MM.1S (cell line): ENCODE data around the gene CEP164.

Experiments
- DNase-seq: peaks from one replicate; pipeline ENCODE4 v3.0.0-alpha.2; 2015
- H2AFZ ChIP-seq: fragments of 300-600 bp; sonication (generic); 2 replicates; pipeline ENCODE4 v1.6.0; 2016; ENCODE audit warnings: antibody characterized with exemption, low read length
- H3F3A ChIP-seq: fragments of 300-600 bp; sonication (generic); 2 replicates; pipeline ENCODE4 v1.6.1; 2016; ENCODE audit warnings: mild to moderate bottlenecking, antibody characterized with exemption, low read length, moderate library complexity, mixed read lengths; ENCODE audit not compliant: insufficient read depth
- H3K27ac ChIP-seq: fragments of 300-600 bp; sonication (generic); 2 replicates; pipeline ENCODE4 v1.5.1; 2016; ENCODE audit warnings: mild to moderate bottlenecking, low read length
- H3K27me3 ChIP-seq: fragments of 300-600 bp; sonication (generic); replicated peaks from 2 replicates; pipeline ENCODE4 v1.6.0; 2016; ENCODE audit warnings: low read length; ENCODE audit not compliant: insufficient read depth
- H3K36me3 ChIP-seq: fragments of 300-600 bp; sonication (generic); replicated peaks from 2 replicates; pipeline ENCODE4 v1.6.1; 2016; ENCODE audit warnings: mild to moderate bottlenecking, low read length, mixed read lengths; ENCODE audit not compliant: insufficient read depth
- H3K4me1 ChIP-seq: fragments of 300-600 bp; sonication (generic); 2 replicates; pipeline ENCODE4 v1.6.1; 2016; ENCODE audit warnings: low read length, mixed read lengths
- H3K4me2 ChIP-seq: fragments of 300-600 bp; sonication (generic); 2 replicates; pipeline ENCODE4 v1.6.0; 2016; ENCODE audit warnings: low read depth, low read length
- H3K4me3 ChIP-seq: fragments of 300-600 bp; sonication (generic); 2 replicates; pipeline ENCODE4 v1.5.1; 2016; ENCODE audit warnings: low read length, mixed read lengths
- H3K79me2 ChIP-seq: fragments of 300-600 bp; sonication (generic); 2 replicates; pipeline ENCODE4 v1.6.1; 2016; ENCODE audit warnings: mixed run types, low read length, mixed read lengths
- H3K9ac ChIP-seq: fragments of 300-600 bp; sonication (generic); 2 replicates; pipeline ENCODE4 v1.6.1; 2016; ENCODE audit warnings: low read length, mixed read lengths
- H3K9me2 ChIP-seq: fragments of 300-600 bp; sonication (generic); replicated peaks from 2 replicates; pipeline ENCODE4 v1.6.1; 2016; ENCODE audit warnings: mild to moderate bottlenecking, low read length, mixed read lengths; ENCODE audit not compliant: insufficient read depth
- H3K9me3 ChIP-seq: fragments of 300-600 bp; sonication (generic); replicated peaks from 2 replicates; pipeline ENCODE4 v1.6.1; 2016; ENCODE audit warnings: mild to moderate bottlenecking, low read length, mixed read lengths; ENCODE audit not compliant: insufficient read depth
- H4K20me1 ChIP-seq: fragments of 300-600 bp; sonication (generic); 2 replicates; pipeline ENCODE4 v1.6.1; 2016; ENCODE audit warnings: mild to moderate bottlenecking, low read length, moderate library complexity, mixed read lengths; ENCODE audit not compliant: insufficient read depth
- CTCF ChIP-seq: fragments of 300-600 bp; sonication (generic); IDR thresholded peaks from 2 replicates; pipeline ENCODE4 v1.5.1; 2016; ENCODE audit warnings: antibody characterized with exemption, low read length, mixed read lengths
- EZH2 ChIP-seq: fragments of 300-600 bp; sonication (generic); optimal IDR thresholded peaks from 2 replicates; pipeline ENCODE3; 2017; ENCODE audit warnings: low read depth, mild to moderate bottlenecking, antibody characterized with exemption, low read length, mixed read lengths
- EZH2phosphoT487 ChIP-seq: fragments of 300-600 bp; sonication (generic); IDR thresholded peaks from 2 replicates; pipeline ENCODE4 v1.6.1; 2018; ENCODE audit warnings: antibody characterized with exemption, low read length

Gene CEP164

GRCh38 chr11:117385906-117386305 is 58.3 kb downstream of the CEP164 start:
- Histone ChIP-seq H3K27ac (no peak overlapping the region), H3K36me3 (no peaks in the 10 kb centered on the region), H3K9ac (no peak overlapping the region), H3K4me3 (no peak overlapping the region), H4K20me1 (no peaks in the 10 kb centered on the region), H2AFZ (no peak overlapping the region), H3K4me1 (no peaks in the 10 kb centered on the region), H3K9me2 (no peaks in the 10 kb centered on the region), H3K27me3 (no peaks in the 10 kb centered on the region), H3K9me3 (no peaks in the 10 kb centered on the region), H3F3A (no peaks in the 10 kb centered on the region), H3K4me2 (no peak overlapping the region), H3K79me2 (no peaks in the 10 kb centered on the region)
- TF ChIP-seq EZH2 (no peak), EZH2phosphoT487 (no peak)
- no peak for DNase-seq

DNA sequence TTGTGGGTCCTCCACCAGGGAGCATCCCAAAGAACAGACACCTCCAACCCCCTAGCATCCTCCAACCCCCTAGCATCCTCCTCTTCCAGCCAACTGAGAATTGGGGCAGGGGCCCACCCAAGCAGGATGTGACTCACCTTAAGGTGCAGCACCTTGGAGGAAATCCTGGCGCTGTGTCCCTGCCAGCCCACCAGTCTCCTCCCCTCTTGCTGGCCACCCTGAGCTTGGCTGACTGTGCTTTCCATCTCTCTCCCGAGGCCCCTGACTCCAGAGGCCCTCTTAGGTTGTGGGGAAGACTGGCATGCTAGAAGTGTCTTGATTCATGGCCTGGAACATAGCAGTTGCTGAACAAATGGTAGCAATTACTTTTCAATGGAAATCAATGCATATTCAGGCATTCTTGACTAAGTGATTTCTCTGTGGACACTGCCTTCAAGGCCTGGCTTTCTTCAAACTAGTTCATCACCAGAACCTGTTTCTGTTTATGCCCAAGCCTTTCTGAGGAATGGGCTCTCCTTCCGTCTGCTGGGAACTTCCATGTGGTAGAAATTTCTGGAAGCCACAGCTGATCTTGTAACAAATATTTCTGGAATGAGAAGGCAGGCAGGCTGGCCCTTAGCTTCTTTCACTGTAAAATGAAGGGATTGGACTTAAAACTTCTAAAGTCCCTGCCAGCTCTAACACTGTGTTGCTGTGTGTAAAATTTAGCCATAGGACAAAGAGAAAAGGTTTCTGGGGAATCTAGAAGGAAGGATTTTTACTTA is 60.5 kb downstream of the CEP164 start:
- no peak for DNase-seq
- Histone ChIP-seq H3K9ac (no peak overlapping the region), H3F3A (no peaks in the 10 kb centered on the region), H3K9me3 (no peaks in the 10 kb centered on the region), H3K36me3 (no peaks in the 10 kb centered on the region), H3K4me3 (no peak overlapping the region), H3K4me2 (no peak overlapping the region), H3K27me3 (no peaks in the 10 kb centered on the region), H3K79me2 (no peaks in the 10 kb centered on the region), H3K4me1 (no peaks in the 10 kb centered on the region), H2AFZ (no peak overlapping the region), H4K20me1 (no peaks in the 10 kb centered on the region), H3K9me2 (no peaks in the 10 kb centered on the region), H3K27ac (no peak overlapping the region)
- TF ChIP-seq CTCF (no peak), EZH2phosphoT487 (no peak), EZH2 (no peak)

GRCh38 chr11:117390743-117391142 is 63.1 kb downstream of the CEP164 start:
- Histone ChIP-seq H3K79me2 (no peaks in the 10 kb centered on the region), H3K4me2 (no peak overlapping the region)

More at GRCh38 chr11:117390743-117391142, 63.1 kb downstream of the CEP164 start:
- DNase-seq = no peak
- TF ChIP-seq CTCF = no peak
- TF ChIP-seq EZH2phosphoT487 = no peak
- no peak for TF ChIP-seq EZH2
- no peaks in the 10 kb centered on the region for H3K4me1 ChIP-seq
- no peaks in the 10 kb centered on the region for H3K9me3 ChIP-seq
- no peak overlapping the region for H3K9ac ChIP-seq
- H2AFZ ChIP-seq = no peak overlapping the region
- H3F3A ChIP-seq = no peaks in the 10 kb centered on the region
- no peaks in the 10 kb centered on the region for H4K20me1 ChIP-seq
- no peak overlapping the region for H3K4me3 ChIP-seq
- no peaks in the 10 kb centered on the region for H3K27me3 ChIP-seq
- H3K27ac ChIP-seq = no peak overlapping the region
- H3K36me3 ChIP-seq = no peaks in the 10 kb centered on the region
- no peaks in the 10 kb centered on the region for H3K9me2 ChIP-seq
